ENCODE data around the gene RBMS3.

GRCh38 chr3:29731050-29731449 lies 450.2 kb downstream of the RBMS3 start:
- TF ChIP-seq CTCF (conservative IDR thresholded peaks at IDR 0.05 in 1 of 2, IDR thresholded peaks at IDR 0.05 in 1 of 2; ENCODE audit: low read depth in 1 of 2, low read length in 2 of 2) (no peak), EZH2 (IDR thresholded peaks at IDR 0.05; ENCODE audit: low read length, missing control alignments) (no peak)
